HEK293 (cell line): ENCODE data around the gene SLC17A3.

Source experiments
- KLF10 ChIP-seq: fragments of 450-650 bp; IDR thresholded peaks from 2 replicates; pipeline ENCODE4 v1.5.1; 2018; ENCODE audit warnings: missing biosample characterization, mild to moderate bottlenecking, missing genetic modification characterization
- ZBTB7A ChIP-seq: fragments of 450-650 bp; formaldehyde crosslinking; IDR thresholded peaks from 2 replicates; pipeline ENCODE4 v1.5.1; 2016; ENCODE audit warnings: low read depth, missing biosample characterization, missing genetic modification characterization
- ZEB2 ChIP-seq: fragments of 450-650 bp; formaldehyde crosslinking; IDR thresholded peaks from 2 replicates; pipeline ENCODE4 v1.5.1; 2016; ENCODE audit warnings: missing biosample characterization, missing genetic modification characterization
- ZNF140 ChIP-seq: fragments of 450-650 bp; formaldehyde crosslinking; IDR thresholded peaks from 2 replicates; pipeline ENCODE4 v1.5.1; 2016; ENCODE audit warnings: missing biosample characterization, missing genetic modification characterization
- ZNF174 ChIP-seq: fragments of 450-650 bp; formaldehyde crosslinking; IDR thresholded peaks from 2 replicates; pipeline ENCODE4 v1.5.0; 2017; ENCODE audit warnings: missing biosample characterization, mild to moderate bottlenecking, missing genetic modification characterization
- ZNF350 ChIP-seq: fragments of 450-650 bp; formaldehyde crosslinking; IDR thresholded peaks from 2 replicates; pipeline ENCODE4 v1.5.0; 2017; ENCODE audit warnings: missing biosample characterization, mild to moderate bottlenecking, missing genetic modification characterization
- ZNF76 ChIP-seq: fragments of 450-650 bp; formaldehyde crosslinking; IDR thresholded peaks from 2 replicates; pipeline ENCODE4; 2016; ENCODE audit warnings: low read depth, missing biosample characterization, missing genetic modification characterization, borderline replicate concordance
- ZSCAN23 ChIP-seq: fragments of 450-650 bp; formaldehyde crosslinking; IDR thresholded peaks from 2 replicates; pipeline ENCODE4 v1.5.1; 2016; ENCODE audit warnings: missing biosample characterization, missing genetic modification characterization
- TF ChIP-seq, protein P1 (sequence below): fragments of 450-650 bp; formaldehyde crosslinking; IDR thresholded peaks from 2 replicates; pipeline ENCODE4 v1.5.1; 2016; ENCODE audit warnings: missing biosample characterization, missing genetic modification characterization
- TF ChIP-seq, protein P2 (sequence below): fragments of 450-650 bp; formaldehyde crosslinking; IDR thresholded peaks from 2 replicates; pipeline ENCODE4 v1.5.1; 2016; ENCODE audit warnings: missing biosample characterization, missing genetic modification characterization
- TF ChIP-seq, protein P3 (sequence below): fragments of 450-650 bp; formaldehyde crosslinking; IDR thresholded peaks from 2 replicates; pipeline ENCODE4 v1.5.1; 2016; ENCODE audit warnings: missing biosample characterization, missing genetic modification characterization
- TF ChIP-seq, protein P4 (sequence below): fragments of 450-650 bp; formaldehyde crosslinking; IDR thresholded peaks from 2 replicates; pipeline ENCODE4 v1.5.1; 2016; ENCODE audit warnings: missing biosample characterization, missing genetic modification characterization
- TF ChIP-seq, protein P5 (sequence below): sonication (generic); formaldehyde crosslinking; IDR thresholded peaks from 2 replicates; pipeline ENCODE4 v1.8.1; 2022; ENCODE audit warnings: mild to moderate bottlenecking, moderate library complexity, missing genetic modification reagents

DNA sequence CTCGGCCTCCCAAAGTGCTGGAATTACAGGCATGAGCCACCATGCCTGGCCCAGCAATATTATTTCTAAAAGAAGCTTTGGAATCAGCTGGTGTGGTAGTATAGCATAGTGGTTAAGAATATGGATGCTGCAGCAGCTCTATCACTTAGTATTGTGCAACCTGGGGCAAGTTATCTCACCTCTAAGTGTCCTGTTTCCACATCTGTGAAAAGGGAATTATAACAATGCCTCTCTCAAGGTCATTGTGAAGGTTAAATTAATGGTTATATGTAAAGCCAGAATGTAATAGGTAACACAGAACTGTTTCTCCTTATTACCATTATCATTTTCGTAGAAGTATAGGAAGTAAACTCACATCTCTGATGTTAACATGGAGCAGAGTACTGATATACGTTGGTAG lies 42.3 kb upstream of the SLC17A3 start:
- TF ChIP-seq ZNF140 (tag by site-specific recombination) (no peak), KLF10 (tag by site-specific recombination) (no peak), ZEB2 (no peak), ZNF350 (tag by site-specific recombination) (no peak), ZNF174 (tag by site-specific recombination) (no peak), ZSCAN23 (tag by site-specific recombination) (no peak), ZNF76 (tag by site-specific recombination) (no peak), ZBTB7A (tag by site-specific recombination) (no peak)
- TF ChIP-seq, protein P1, sequence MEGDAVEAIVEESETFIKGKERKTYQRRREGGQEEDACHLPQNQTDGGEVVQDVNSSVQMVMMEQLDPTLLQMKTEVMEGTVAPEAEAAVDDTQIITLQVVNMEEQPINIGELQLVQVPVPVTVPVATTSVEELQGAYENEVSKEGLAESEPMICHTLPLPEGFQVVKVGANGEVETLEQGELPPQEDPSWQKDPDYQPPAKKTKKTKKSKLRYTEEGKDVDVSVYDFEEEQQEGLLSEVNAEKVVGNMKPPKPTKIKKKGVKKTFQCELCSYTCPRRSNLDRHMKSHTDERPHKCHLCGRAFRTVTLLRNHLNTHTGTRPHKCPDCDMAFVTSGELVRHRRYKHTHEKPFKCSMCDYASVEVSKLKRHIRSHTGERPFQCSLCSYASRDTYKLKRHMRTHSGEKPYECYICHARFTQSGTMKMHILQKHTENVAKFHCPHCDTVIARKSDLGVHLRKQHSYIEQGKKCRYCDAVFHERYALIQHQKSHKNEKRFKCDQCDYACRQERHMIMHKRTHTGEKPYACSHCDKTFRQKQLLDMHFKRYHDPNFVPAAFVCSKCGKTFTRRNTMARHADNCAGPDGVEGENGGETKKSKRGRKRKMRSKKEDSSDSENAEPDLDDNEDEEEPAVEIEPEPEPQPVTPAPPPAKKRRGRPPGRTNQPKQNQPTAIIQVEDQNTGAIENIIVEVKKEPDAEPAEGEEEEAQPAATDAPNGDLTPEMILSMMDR (tag by site-specific recombination) = no peak
- TF ChIP-seq, protein P2, sequence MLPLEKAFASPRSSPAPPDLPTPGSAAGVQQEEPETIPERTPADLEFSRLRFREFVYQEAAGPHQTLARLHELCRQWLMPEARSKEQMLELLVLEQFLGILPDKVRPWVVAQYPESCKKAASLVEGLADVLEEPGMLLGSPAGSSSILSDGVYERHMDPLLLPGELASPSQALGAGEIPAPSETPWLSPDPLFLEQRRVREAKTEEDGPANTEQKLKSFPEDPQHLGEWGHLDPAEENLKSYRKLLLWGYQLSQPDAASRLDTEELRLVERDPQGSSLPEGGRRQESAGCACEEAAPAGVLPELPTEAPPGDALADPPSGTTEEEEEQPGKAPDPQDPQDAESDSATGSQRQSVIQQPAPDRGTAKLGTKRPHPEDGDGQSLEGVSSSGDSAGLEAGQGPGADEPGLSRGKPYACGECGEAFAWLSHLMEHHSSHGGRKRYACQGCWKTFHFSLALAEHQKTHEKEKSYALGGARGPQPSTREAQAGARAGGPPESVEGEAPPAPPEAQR (tag by site-specific recombination) = no peak
- TF ChIP-seq, protein P3, sequence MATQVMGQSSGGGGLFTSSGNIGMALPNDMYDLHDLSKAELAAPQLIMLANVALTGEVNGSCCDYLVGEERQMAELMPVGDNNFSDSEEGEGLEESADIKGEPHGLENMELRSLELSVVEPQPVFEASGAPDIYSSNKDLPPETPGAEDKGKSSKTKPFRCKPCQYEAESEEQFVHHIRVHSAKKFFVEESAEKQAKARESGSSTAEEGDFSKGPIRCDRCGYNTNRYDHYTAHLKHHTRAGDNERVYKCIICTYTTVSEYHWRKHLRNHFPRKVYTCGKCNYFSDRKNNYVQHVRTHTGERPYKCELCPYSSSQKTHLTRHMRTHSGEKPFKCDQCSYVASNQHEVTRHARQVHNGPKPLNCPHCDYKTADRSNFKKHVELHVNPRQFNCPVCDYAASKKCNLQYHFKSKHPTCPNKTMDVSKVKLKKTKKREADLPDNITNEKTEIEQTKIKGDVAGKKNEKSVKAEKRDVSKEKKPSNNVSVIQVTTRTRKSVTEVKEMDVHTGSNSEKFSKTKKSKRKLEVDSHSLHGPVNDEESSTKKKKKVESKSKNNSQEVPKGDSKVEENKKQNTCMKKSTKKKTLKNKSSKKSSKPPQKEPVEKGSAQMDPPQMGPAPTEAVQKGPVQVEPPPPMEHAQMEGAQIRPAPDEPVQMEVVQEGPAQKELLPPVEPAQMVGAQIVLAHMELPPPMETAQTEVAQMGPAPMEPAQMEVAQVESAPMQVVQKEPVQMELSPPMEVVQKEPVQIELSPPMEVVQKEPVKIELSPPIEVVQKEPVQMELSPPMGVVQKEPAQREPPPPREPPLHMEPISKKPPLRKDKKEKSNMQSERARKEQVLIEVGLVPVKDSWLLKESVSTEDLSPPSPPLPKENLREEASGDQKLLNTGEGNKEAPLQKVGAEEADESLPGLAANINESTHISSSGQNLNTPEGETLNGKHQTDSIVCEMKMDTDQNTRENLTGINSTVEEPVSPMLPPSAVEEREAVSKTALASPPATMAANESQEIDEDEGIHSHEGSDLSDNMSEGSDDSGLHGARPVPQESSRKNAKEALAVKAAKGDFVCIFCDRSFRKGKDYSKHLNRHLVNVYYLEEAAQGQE = no peak
- TF ChIP-seq, protein P4, sequence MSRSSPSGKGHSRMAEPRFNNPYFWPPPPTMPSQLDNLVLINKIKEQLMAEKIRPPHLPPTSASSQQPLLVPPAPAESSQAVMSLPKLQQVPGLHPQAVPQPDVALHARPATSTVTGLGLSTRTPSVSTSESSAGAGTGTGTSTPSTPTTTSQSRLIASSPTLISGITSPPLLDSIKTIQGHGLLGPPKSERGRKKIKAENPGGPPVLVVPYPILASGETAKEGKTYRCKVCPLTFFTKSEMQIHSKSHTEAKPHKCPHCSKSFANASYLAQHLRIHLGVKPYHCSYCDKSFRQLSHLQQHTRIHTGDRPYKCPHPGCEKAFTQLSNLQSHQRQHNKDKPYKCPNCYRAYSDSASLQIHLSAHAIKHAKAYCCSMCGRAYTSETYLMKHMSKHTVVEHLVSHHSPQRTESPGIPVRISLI (tag by site-specific recombination) = no peak
- TF ChIP-seq, protein P5, sequence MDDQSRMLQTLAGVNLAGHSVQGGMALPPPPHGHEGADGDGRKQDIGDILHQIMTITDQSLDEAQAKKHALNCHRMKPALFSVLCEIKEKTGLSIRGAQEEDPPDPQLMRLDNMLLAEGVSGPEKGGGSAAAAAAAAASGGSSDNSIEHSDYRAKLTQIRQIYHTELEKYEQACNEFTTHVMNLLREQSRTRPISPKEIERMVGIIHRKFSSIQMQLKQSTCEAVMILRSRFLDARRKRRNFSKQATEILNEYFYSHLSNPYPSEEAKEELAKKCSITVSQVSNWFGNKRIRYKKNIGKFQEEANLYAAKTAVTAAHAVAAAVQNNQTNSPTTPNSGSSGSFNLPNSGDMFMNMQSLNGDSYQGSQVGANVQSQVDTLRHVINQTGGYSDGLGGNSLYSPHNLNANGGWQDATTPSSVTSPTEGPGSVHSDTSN (CRISPR knock-in tag) = no peak
